Suppressor macrophage (primary cell): ENCODE results near the gene PTRHD1.
"Not testable (repeated sequence)": the region's sequence is repeated elsewhere in the genome, so short reads cannot be mapped to it uniquely, and the experiment has no call there.

Source experiments
- DNase-seq, 4 experiments: peaks; one replicate each; pipeline ENCODE4 v3.0.0-alpha.2; 2020 to 2022

Gene PTRHD1

DNA sequence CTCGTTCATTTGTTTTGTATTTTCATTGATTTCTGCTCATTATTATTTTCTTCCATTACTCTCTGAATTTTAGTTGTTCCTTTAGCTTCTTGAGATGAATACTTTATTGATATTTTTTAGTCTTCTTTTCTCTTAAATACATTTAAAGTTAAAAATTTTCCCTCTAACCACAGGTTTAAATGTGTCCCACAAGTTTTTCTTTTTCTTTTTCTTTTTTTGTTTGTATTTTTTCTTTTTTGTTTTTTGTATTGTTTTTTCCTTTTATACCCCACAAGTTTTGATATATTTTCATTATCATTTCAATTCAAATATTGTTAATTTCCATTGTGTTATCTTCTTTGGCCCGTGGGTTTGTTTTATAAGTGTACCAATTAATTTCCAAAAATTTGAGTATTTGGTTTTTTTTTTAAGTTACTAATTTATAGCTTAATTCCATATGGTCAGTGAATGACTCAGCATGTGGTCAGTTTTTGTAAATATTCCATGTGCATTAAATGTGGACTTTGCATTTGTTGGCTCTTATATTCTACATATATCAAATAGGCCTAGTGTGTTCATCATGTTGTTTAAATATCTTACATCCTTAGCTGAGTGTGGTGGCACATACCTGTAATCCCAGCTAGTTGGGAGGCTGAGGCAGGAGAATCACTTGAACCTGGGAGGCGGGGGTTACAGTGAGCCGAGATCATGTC, 16.3 kb upstream of the PTRHD1 start:
- no peak for DNase-seq

DNA sequence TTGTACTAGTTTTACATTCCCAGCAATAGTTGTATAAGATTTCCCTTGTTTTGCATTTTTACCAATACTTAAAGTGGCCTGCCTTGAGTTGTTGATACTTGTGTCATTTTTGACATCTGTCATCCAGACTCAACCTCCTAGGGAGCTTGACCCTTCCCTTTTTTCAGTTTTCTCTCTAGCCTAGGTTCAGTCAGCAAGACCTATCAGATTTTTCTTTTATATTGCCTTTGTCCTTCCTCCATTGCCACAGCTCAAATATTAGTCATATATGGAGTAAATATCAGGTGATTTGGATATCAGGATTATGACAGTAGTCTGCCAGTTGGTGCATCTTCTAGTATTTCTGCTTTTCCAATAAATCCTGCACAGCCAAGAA, 13.5 kb upstream of the PTRHD1 start:
- DNase-seq = peak in 1 of 4 experiments; percentile 13

DNA sequence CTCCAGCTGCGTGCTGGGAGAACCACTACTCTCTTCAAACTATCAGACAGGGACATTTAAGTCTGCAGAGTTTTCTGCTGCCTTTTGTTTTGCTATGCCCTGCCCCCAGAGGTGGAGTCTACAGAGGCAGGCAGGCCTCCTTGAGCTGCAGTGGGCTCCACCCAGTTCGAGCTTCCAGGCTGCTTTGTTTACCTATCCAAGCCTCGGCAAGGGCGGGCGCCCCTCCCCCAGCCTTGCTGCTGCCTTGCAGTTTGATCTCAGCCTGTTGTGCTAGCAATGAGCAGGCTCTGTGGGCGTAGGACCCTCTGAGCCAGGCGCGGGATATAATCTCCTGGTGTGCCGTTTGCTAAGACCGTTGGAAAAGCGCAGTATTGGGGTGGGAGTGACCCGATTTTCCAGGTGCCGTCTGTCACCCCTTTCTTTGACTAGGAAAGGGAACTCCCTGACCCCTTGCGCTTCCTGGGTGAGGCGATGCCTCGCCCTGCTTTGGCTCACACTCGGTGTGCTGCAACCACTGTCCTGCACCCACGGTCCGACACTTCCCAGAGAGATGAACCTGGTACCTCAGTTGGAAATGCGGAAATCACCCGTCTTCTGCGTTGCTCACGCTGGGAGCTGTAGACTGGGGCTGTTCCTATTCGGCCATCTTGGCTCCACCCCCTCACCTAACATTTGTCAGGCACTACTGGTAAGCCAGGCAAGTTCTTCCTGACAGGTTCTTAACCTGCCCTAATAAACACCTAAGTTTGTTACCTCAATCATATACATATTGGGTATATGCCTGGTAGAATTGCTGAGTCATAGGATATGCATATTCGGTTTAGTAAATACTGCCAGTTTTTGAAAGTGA, 12.8 kb upstream of the PTRHD1 start:
- not testable (repeated sequence) for DNase-seq

GRCh38 chr2:24800487-24800886, 7.3 kb upstream of the PTRHD1 start:
- not testable (repeated sequence) for DNase-seq

- no peak for DNase-seq
Measured at GRCh38 chr2:24797644-24798043, 4.5 kb upstream of the PTRHD1 start.

DNA sequence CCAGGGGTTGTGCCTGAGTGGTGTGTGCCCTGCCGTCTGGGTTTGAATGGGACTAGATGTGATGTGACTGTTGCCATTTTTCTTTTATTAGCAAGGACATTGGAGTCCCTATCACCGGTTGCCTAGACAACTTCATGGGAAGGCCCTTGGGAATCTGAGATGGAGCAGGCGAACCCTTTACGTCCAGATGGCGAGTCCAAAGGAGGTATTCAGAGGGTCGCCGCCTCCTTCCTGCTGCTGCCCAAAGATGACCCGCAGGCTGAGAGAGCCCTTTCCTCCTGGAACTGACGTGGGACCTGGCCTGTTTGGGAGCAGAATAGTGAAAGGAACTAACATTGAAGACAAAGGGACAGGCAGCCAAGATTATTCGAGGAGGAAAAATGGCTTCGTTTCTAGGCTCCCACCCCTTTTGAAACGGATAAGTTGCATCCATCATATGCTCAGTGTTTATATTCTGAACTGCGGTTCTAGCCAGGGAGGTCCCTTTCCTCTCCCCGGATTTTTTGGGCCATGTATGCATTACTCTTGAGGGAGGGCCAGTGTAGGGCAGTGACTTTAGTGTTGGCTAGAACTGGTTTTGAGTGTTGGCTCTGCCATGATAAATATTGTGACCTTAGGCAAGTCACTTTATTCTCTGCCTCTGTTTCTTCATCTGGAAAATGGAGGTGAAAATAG, 707 bp upstream of the PTRHD1 start:
- peak in 3 of 4 experiments; percentile 4 to 26 (median 9) for DNase-seq

- DNase-seq = no peak
Measured at GRCh38 chr2:24792542-24792873, 683 bp downstream of the PTRHD1 start.

- no peak for DNase-seq
Measured at GRCh38 chr2:24791452-24791851, 1.7 kb downstream of the PTRHD1 start.

DNA sequence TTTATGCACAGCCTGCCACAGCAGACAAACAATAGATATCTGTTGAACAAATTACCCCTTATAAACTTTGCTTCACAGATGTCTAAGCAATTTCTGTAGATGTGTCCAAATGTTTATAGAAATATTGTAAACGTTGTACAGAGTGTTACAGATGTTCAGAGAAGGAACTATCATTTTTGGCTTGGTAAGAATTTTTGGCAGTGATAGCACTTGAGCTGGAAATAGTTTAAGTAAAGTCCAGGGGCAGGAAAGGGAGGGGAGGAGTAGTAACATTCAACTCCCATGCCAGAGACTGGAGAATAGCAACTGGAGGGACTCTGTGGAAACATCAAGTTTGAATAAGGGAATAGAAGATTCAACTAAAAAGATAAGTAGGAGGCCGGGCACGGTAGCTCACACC, 4.4 kb downstream of the PTRHD1 start:
- no peak for DNase-seq

- no peak for DNase-seq
Measured at GRCh38 chr2:24787532-24787931, 5.7 kb downstream of the PTRHD1 start.

DNA sequence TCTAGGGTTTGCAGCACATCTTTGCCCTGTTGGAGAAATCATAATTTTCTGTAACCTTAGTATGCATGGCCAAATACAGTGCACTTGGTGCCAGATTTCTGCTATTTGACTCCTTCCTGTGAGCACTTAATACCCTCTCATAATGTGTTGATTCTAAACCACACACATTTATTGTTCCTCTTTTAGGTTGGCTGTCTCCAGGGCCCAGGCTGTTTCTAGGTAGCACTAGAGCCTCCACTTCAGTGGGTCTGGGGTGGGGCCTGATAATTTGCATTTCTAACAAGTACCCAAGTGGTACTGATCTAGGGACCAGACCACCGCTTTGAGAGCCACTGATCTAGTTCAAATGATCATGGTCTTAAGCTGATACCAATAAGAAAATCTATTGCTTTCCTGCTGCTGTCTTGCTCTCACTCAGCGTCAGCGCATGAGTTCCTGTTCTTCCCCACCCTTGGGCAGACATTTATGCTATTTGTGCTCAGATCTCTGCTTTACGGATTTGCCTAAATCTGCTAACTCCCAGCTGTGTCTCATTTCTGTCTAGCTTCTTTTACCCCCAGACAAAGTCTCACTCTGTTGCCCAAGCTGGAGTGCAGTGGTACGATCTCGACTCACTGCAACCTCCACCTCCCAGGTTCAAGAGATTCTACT, 7.4 kb downstream of the PTRHD1 start:
- peak; percentile 39 to 67 (median 56) for DNase-seq

GRCh38 chr2:24783641-24784040, 9.6 kb downstream of the PTRHD1 start:
- DNase-seq = no peak

DNA sequence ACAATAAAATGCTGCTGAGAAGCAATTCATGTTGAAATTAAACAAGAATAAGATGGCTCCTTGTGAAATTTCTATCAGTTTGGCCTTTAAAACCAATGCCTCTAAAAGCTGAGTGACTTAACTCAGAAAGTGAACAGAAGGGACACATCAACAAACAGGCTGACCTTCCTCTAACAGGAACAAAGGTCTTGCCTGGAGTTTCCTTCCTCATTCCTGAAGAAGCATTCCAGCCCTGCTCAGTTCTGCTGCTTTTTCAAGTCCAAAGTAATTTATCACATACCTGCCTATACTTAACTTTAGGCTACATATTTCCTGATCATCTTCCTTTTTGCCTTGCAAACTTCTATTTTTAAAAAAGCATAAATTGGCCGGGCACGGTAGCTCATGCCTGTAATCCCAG, 14.1 kb downstream of the PTRHD1 start:
- peak; percentile 34 to 66 (median 48) for DNase-seq

DNA sequence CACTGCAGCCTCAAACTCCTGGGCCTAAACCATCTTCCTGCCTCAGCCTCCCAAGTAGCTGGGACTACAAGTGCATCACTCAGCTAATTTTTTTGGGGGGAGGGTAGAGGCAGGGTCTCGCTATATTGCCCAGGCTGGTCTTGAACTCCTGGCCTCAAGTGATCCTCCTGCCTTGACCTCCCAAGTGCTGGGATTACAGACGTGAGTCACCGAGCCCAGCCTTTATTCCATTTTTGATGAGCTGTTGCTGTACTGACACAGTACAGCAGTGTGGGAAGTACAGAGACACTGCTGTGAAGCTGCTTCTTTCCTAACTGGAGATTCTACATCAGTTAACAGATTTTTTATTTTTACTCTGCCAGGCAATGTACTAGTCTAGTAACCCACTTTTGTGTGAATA, 18.8 kb downstream of the PTRHD1 start:
- no peak for DNase-seq

- no peak for DNase-seq
Measured at GRCh38 chr2:24771764-24772586, 21.2 kb downstream of the PTRHD1 start.

GRCh38 chr2:24771061-24771460, 22.1 kb downstream of the PTRHD1 start:
- no peak for DNase-seq

DNA sequence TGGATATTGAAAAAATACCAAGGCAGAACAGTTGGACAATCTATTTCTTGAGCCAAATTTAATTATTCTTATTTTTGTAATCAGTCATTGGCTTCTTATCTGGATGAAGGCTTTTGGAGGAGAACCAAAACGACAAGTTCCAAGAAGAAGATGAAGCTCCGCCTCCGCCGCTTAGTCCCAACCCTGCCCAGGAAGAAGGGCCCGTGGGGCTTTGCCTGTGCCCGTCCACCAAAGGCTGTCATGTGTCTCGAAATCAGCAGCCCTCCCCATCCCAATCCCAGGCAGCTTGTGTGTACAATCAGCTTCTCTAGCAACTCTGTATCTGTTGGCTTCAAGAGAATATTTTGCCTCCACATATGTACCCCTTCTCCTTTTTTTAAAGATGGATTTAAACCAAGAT, 24.6 kb downstream of the PTRHD1 start:
- DNase-seq = no peak

DNA sequence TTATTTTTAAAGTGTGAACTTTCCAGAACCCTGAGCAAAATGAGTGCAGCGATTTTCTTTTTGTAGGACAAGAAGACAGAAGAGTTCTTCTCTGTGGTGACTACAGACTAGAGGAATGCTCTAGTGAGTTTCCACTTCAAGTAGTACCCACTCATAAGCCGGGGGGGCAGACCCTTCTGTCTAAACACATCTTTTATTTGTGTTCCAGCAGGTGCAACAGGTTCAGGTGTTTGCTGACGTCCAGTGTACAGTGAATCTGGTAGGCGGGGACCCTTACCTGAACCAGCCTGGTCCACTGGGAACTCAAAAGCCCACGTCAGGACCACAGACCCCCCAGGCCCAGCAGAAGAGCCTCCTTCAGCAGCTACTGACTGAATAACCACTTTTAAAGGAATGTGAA, 25.2 kb downstream of the PTRHD1 start:
- DNase-seq = no peak

GRCh38 chr2:24766609-24767008, 26.6 kb downstream of the PTRHD1 start:
- no peak for DNase-seq

DNA sequence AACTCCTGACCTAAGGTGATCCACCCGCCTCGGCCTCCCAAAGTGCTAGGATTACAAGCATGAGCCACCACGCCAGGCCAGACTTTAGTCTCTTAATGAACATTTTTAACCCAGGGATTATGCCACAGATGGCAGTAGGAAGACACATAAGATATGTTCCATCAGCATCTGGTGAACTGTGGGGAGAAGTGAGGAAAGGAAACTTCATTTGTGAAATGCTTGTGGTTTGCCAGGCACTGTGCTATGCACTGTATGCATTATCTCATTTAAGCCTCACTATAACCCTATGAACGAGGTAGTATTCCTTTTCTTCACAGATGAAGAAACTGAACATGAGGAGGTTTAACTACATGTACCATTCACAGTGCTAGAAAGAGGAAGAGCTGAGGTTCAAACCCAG, 29.3 kb downstream of the PTRHD1 start:
- no peak for DNase-seq

- DNase-seq = no peak
Measured at GRCh38 chr2:24762518-24762917, 30.7 kb downstream of the PTRHD1 start.

DNA sequence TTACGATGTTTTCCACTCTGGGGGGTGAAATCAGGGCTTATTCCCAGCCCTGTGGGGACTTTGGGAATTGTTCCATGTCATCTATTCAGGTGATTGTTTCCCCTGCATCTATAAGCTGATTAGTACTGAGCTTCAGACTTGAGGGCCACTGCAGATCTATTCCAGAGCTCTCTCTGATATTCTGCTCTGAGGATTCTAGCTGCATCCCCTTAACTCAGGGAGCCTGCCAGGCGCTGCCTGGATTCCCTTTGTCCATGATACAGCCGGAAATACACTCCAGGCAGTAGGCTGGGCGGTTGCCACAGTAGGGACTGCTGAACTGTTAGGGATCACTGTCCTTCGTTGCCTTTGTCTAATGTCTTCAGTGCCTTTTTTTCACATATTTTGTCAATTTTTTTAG, 31.3 kb downstream of the PTRHD1 start:
- no peak for DNase-seq
